H9 (cell line): Measurements from ENCODE around the gene CACNA1A. TPM values are rescaled to one million over a fixed set of nuclear protein-coding genes. Genes with fewer than 3 reads are reported as not detected.

Source experiments
- DNase-seq: peaks from one replicate; pipeline ENCODE4 v3.0.0-alpha.2; 2017
- H2AFZ ChIP-seq: one replicate; pipeline ENCODE4 v1.6.1; 2013; ENCODE audit warnings: mild to moderate bottlenecking, low read length, control low read depth, moderate library complexity
- H2AK5ac ChIP-seq: 2 replicates; pipeline ENCODE4 v1.6.1; 2013; ENCODE audit warnings: low read length, control low read depth, mixed read lengths; ENCODE audit not compliant: insufficient read length
- H2BK120ac ChIP-seq: one replicate; pipeline ENCODE4 v1.6.1; 2013; ENCODE audit warnings: low read depth, mild to moderate bottlenecking, low read length, control low read depth, inconsistent platforms; ENCODE audit not compliant: poor library complexity, severe bottlenecking
- H2BK12ac ChIP-seq: 2 replicates; pipeline ENCODE4 v1.6.1; 2013; ENCODE audit warnings: low read length, control low read depth, mixed read lengths, low read depth; ENCODE audit not compliant: insufficient read length
- H2BK15ac ChIP-seq: 2 replicates; pipeline ENCODE4 v1.6.1; 2013; ENCODE audit warnings: low read depth, low read length, control low read depth
- H2BK20ac ChIP-seq: one replicate; pipeline ENCODE4 v1.6.1; 2013; ENCODE audit warnings: low read depth, mild to moderate bottlenecking, low read length, control low read depth, inconsistent platforms; ENCODE audit not compliant: poor library complexity, severe bottlenecking
- H2BK5ac ChIP-seq: 2 replicates; pipeline ENCODE4 v1.6.1; 2013; ENCODE audit warnings: low read length, control low read depth, mixed read lengths; ENCODE audit not compliant: insufficient read length
- H3K14ac ChIP-seq: 2 replicates; pipeline ENCODE4 v1.6.1; 2013; ENCODE audit warnings: low read length, control low read depth; ENCODE audit not compliant: insufficient read depth
- H3K18ac ChIP-seq: 2 replicates; pipeline ENCODE4 v1.6.1; 2013; ENCODE audit warnings: low read depth, mild to moderate bottlenecking, mixed read lengths, low read length, control low read depth; ENCODE audit not compliant: insufficient read length
- H3K23ac ChIP-seq: 2 replicates; pipeline ENCODE4 v1.6.1; 2013; ENCODE audit warnings: low read length, control low read depth, mixed read lengths, low read depth; ENCODE audit not compliant: insufficient read length
- H3K23me2 ChIP-seq: 2 replicates; pipeline ENCODE4 v1.6.1; 2013; ENCODE audit warnings: low read depth, mild to moderate bottlenecking, mixed read lengths, low read length, control low read depth; ENCODE audit not compliant: insufficient read length, poor library complexity, severe bottlenecking
- H3K27ac ChIP-seq: 2 replicates; pipeline ENCODE4 v1.5.1; 2013; ENCODE audit warnings: low read length, control low read depth, mixed read lengths, low read depth; ENCODE audit not compliant: insufficient read length
- H3K27me3 ChIP-seq: 2 replicates; pipeline ENCODE4 v1.6.1; 2013; ENCODE audit warnings: low read length, control low read depth, inconsistent platforms; ENCODE audit not compliant: insufficient read depth
- H3K4ac ChIP-seq: 2 replicates; pipeline ENCODE4 v1.6.1; 2013; ENCODE audit warnings: low read depth, mild to moderate bottlenecking, control low read depth, inconsistent platforms, low read length, moderate library complexity
- H3K4me1 ChIP-seq: 2 replicates; pipeline ENCODE4 v1.6.1; 2013; ENCODE audit warnings: low read length, control low read depth, inconsistent platforms; ENCODE audit not compliant: insufficient read depth
- H3K4me2 ChIP-seq: 2 replicates; pipeline ENCODE4 v1.6.1; 2013; ENCODE audit warnings: low read length, control low read depth, mixed read lengths; ENCODE audit not compliant: insufficient read length, insufficient read depth
- H3K56ac ChIP-seq: 2 replicates; pipeline ENCODE4 v1.6.1; 2013; ENCODE audit warnings: low read depth, mild to moderate bottlenecking, mixed read lengths, low read length, control low read depth; ENCODE audit not compliant: insufficient read length
- H3K79me1 ChIP-seq: 2 replicates; pipeline ENCODE4 v1.6.1; 2013; ENCODE audit warnings: low read depth, mild to moderate bottlenecking, moderate library complexity, low read length, control low read depth, inconsistent platforms; ENCODE audit not compliant: insufficient read depth, poor library complexity, severe bottlenecking
- H3K79me2 ChIP-seq: 2 replicates; pipeline ENCODE4 v1.6.1; 2013; ENCODE audit warnings: low read length, control low read depth, inconsistent platforms; ENCODE audit not compliant: insufficient read depth
- H3K9ac ChIP-seq: 2 replicates; pipeline ENCODE4 v1.6.1; 2013; ENCODE audit warnings: low read length, control low read depth, mixed read lengths; ENCODE audit not compliant: insufficient read length; ENCODE audit errors: extremely low read depth
- H3K9me3 ChIP-seq: one replicate; pipeline ENCODE4 v1.6.1; 2013; ENCODE audit warnings: low read depth, low read length, inconsistent platforms; ENCODE audit not compliant: control insufficient read depth
- H3T11ph ChIP-seq: one replicate; pipeline ENCODE4 v1.6.1; 2013; ENCODE audit warnings: mild to moderate bottlenecking, low read length, control low read depth, inconsistent platforms
- H4K20me1 ChIP-seq: one replicate; pipeline ENCODE4 v1.6.1; 2013; ENCODE audit not compliant: control insufficient read depth, insufficient read length, insufficient read depth
- H4K5ac ChIP-seq: 2 replicates; pipeline ENCODE4 v1.6.1; 2013; ENCODE audit warnings: low read depth, mild to moderate bottlenecking, mixed read lengths, low read length, control low read depth; ENCODE audit not compliant: insufficient read length
- H4K8ac ChIP-seq: replicated peaks from 2 replicates; pipeline ENCODE4 v1.6.1; 2013; ENCODE audit warnings: low read length, control low read depth, mixed read lengths, low read depth; ENCODE audit not compliant: insufficient read length
- H4K91ac ChIP-seq: 2 replicates; pipeline ENCODE4 v1.6.1; 2013; ENCODE audit warnings: low read depth, mild to moderate bottlenecking, moderate library complexity, mixed read lengths, low read length, control low read depth; ENCODE audit not compliant: insufficient read length
- H3K27ac Mint-ChIP-seq, 3 experiments: 2 replicates in 2 of 3; 3 replicates in 1 of 3; pipeline ENCODE4 v1.8.0; 2020 to 2021; ENCODE audit warnings: mixed read lengths in 3 of 3, mild to moderate bottlenecking in 1 of 3, moderate library complexity in 1 of 3
- H3K27me3 Mint-ChIP-seq: 2 replicates; pipeline ENCODE4 v1.8.0; 2021; ENCODE audit warnings: low read depth, mild to moderate bottlenecking, moderate library complexity, mixed read lengths
- H3K36me3 Mint-ChIP-seq, 3 experiments: 2 replicates in 2 of 3; 3 replicates in 1 of 3; pipeline ENCODE4 v1.8.0; 2020 to 2021; ENCODE audit warnings: low read depth in 3 of 3, mixed read lengths in 3 of 3; ENCODE audit not compliant: insufficient read depth in 1 of 3
- H3K4me1 Mint-ChIP-seq, 2 experiments: 2 replicates each; pipeline ENCODE4 v1.8.0; 2020; ENCODE audit warnings: mixed read lengths in 2 of 2
- H3K4me3 Mint-ChIP-seq, 2 experiments: 2 replicates in 1 of 2; 3 replicates in 1 of 2; pipeline ENCODE4 v1.8.0; 2020 to 2021; ENCODE audit warnings: mild to moderate bottlenecking in 2 of 2, mixed read lengths in 2 of 2, moderate library complexity in 1 of 2
- H3K9me3 Mint-ChIP-seq, 2 experiments: 2 replicates in 1 of 2; 3 replicates in 1 of 2; pipeline ENCODE4 v1.8.0; 2020; ENCODE audit warnings: mild to moderate bottlenecking in 2 of 2, mixed read lengths in 2 of 2, moderate library complexity in 1 of 2
- WGBS: extraction: QIAGEN DNeasy Blood & Tissue Kit; methylation state at CpG from one replicate; pipeline ENCODE4 v1.1.7; 2013; ENCODE audit warnings: missing lambda C conversion rate, low lambda C conversion rate, mixed read lengths; ENCODE audit not compliant: insufficient read length; ENCODE audit errors: extremely low coverage; 5-methylcytosine and 5-hydroxymethylcytosine counted together
- total RNA-seq: library from RNA; stranded (reverse); gene quantifications from 2 replicates; pipeline ENCODE4 v1.2.1, GENCODE V29; 2021
- TF ChIP-seq, protein P1 (sequence below): fragments of 200-600 bp; sonication (generic); conservative IDR thresholded peaks from 3 replicates; pipeline ENCODE4 v1.8.0; 2021; ENCODE audit warnings: antibody characterized with exemption, mild to moderate bottlenecking

CACNA1A gene
- total RNA-seq, 1 experiment from 2014 or later, result 8.0 TPM

DNA sequence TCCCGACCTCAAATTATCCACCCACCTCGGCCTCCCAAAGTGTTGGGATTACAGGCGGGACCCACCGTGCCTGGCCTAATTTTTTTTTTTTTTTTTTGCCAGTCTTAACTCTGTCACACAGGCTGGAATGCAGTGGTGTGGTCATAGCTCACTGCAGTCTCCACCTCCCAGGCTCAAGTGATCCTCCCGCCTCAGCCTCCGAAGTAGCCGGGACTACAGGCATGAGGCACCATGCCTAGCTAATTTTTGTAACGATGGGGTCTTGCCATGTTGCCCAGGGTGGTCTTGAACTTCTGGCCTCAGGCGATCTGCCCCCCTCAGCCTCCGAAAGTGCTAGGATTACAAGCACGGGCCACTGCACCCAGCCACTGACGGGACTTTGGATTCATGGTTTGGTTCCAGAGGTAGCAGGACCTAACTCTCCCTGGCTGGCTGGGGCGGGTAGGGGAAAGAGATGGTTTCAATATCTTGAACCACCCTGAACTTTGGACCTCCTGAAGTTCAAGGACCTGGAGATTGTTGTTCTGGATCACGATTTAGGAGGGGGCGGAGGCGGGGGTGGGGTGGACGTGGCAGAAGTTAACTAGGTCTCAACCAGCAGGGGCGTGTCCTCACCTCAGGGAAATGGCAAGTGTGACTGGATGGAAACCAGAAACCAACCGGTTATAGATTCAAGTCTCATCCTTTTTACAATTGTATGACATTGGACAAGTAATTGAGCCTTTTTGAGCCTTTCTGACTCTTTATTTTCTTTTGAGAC lies 315.3 kb downstream of the CACNA1A start:
- TF ChIP-seq, protein P1, sequence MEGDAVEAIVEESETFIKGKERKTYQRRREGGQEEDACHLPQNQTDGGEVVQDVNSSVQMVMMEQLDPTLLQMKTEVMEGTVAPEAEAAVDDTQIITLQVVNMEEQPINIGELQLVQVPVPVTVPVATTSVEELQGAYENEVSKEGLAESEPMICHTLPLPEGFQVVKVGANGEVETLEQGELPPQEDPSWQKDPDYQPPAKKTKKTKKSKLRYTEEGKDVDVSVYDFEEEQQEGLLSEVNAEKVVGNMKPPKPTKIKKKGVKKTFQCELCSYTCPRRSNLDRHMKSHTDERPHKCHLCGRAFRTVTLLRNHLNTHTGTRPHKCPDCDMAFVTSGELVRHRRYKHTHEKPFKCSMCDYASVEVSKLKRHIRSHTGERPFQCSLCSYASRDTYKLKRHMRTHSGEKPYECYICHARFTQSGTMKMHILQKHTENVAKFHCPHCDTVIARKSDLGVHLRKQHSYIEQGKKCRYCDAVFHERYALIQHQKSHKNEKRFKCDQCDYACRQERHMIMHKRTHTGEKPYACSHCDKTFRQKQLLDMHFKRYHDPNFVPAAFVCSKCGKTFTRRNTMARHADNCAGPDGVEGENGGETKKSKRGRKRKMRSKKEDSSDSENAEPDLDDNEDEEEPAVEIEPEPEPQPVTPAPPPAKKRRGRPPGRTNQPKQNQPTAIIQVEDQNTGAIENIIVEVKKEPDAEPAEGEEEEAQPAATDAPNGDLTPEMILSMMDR, result no peak
- no peak overlapping the region for H3K4me3 Mint-ChIP-seq
- H4K91ac ChIP-seq, result no peak overlapping the region
- no peak overlapping the region for H4K5ac ChIP-seq
- no peaks in the 10 kb centered on the region for H4K20me1 ChIP-seq
- no peak overlapping the region for H2BK120ac ChIP-seq
- no peak overlapping the region for H3K27ac ChIP-seq
- H3K23ac ChIP-seq, result no peak overlapping the region
- H3K79me2 ChIP-seq, result no peaks in the 10 kb centered on the region
- no peak overlapping the region for H2BK5ac ChIP-seq
- H3K9ac ChIP-seq, result no peak overlapping the region
- no peak overlapping the region for H3T11ph ChIP-seq
- H3K4me1 ChIP-seq, result no peaks in the 10 kb centered on the region
- peaks cover 0 to 1% (median 0%) of the 10 kb centered on the region in 3 experiments; a peak in 2 of 7 replicates for H3K36me3 Mint-ChIP-seq
- no peak overlapping the region for H2BK20ac ChIP-seq
- no peaks in the 10 kb centered on the region for H3K23me2 ChIP-seq
- no peak overlapping the region for H3K27ac Mint-ChIP-seq
- H3K79me1 ChIP-seq, result no peaks in the 10 kb centered on the region
- no peaks in the 10 kb centered on the region for H3K27me3 Mint-ChIP-seq
- no peaks in the 10 kb centered on the region for H3K9me3 Mint-ChIP-seq
- no peak overlapping the region for H3K14ac ChIP-seq
- DNase-seq, result no peak
- no peaks in the 10 kb centered on the region for H3K27me3 ChIP-seq
- H3K9me3 ChIP-seq, result no peaks in the 10 kb centered on the region
- no peak overlapping the region for H3K56ac ChIP-seq
- H4K8ac ChIP-seq, result no peak overlapping the region
- H2BK15ac ChIP-seq, result no peak overlapping the region
- H2BK12ac ChIP-seq, result no peak overlapping the region
- no peak overlapping the region for H3K18ac ChIP-seq
- no peak overlapping the region for H2AFZ ChIP-seq
- H2AK5ac ChIP-seq, result no peak overlapping the region
- H3K4ac ChIP-seq, result no peak overlapping the region
- WGBS, result no CpG with 5 or more reads among the region's 19 CpGs
- H3K4me2 ChIP-seq, result no peak overlapping the region
- H3K4me1 Mint-ChIP-seq, result no peaks in the 10 kb centered on the region
